ENCODE data around the gene TGM1.
"Not testable (repeated sequence)": the region's sequence is repeated elsewhere in the genome, so short reads cannot be mapped to it uniquely, and the experiment has no call there.

The TGM1 gene

GRCh38 chr14:24203249-24203886, 59.6 kb downstream of the TGM1 start:
- not testable (repeated sequence) for DNase-seq

GRCh38 chr14:24202538-24202937, 60.4 kb downstream of the TGM1 start:
- DNase-seq = not testable (repeated sequence)

Data from NCI-H2029 (cell line).